Activated CD4-positive, CD25-positive, alpha-beta regulatory T cell treated with anti-CD3 and anti-CD28 coated beads, Interleukin-2, amount 50 U/mL, for 16 hours (primary cell): ENCODE measurements around the gene SNED1.

Source experiments
- DNase-seq: peaks from one replicate; pipeline ENCODE4 v3.0.0-alpha.2; 2020; ENCODE audit warnings: low read depth, low spot score

Gene SNED1

GRCh38 chr2:241128266-241128665 is 129.8 kb downstream of the SNED1 start:
- DNase-seq = no peak

DNA sequence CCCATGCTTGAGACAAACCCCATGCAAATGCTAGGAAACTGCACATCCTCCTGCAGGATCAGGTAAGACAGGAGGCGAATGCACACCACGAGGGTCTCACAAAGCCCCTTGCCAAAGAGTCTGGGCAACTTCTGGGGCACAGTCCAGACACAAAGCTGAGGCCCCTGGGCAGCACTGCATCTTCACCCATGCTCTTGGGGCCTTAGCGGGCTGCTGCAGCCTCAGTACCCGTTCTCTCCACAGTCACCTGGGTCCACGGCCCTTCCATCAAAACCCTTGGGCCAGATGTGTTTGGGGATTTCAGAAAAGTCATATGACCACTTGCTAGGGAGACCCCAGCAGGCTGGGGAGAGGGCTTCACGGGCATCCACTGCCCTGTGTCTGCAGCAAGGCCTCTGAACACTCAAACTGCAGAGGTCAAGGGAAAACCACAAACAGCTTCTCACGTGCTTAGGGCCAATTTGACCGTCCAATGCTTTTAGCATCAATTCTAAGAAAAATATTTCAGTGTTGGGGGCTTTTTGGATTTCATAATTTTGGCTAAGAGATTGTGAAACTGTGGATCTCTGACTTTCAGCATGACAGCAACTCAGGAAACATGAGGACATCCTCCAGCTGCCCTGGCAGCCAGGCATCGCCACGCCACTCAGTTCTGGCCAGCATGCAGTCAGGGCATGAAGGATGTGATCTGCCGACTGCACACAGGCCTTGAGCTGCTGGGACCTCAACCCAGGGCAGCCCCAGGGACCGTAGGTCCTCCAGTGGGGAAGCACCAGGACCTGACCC is 130.9 kb downstream of the SNED1 start:
- no peak for DNase-seq

GRCh38 chr2:241130316-241130715 is 131.9 kb downstream of the SNED1 start:
- no peak for DNase-seq

DNA sequence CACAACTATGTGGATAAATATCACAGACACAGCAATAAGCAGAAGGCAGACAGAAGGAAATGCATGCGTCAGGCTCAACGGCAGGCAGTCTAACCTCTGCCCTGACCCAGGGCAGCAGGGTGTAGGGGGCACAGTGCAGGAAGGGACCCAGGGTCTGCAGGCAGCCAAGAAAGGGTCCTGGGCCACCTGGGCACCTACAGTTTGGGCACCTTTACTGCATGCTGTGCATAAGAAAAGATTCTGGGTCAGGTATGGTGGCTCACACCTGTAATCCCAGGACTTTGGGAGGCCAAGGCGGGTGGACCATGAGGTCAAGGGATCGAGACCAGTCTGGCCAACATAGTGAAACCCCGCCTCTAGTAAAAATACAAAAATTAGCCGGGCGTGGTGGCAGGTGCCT is 133.1 kb downstream of the SNED1 start:
- no peak for DNase-seq

DNA sequence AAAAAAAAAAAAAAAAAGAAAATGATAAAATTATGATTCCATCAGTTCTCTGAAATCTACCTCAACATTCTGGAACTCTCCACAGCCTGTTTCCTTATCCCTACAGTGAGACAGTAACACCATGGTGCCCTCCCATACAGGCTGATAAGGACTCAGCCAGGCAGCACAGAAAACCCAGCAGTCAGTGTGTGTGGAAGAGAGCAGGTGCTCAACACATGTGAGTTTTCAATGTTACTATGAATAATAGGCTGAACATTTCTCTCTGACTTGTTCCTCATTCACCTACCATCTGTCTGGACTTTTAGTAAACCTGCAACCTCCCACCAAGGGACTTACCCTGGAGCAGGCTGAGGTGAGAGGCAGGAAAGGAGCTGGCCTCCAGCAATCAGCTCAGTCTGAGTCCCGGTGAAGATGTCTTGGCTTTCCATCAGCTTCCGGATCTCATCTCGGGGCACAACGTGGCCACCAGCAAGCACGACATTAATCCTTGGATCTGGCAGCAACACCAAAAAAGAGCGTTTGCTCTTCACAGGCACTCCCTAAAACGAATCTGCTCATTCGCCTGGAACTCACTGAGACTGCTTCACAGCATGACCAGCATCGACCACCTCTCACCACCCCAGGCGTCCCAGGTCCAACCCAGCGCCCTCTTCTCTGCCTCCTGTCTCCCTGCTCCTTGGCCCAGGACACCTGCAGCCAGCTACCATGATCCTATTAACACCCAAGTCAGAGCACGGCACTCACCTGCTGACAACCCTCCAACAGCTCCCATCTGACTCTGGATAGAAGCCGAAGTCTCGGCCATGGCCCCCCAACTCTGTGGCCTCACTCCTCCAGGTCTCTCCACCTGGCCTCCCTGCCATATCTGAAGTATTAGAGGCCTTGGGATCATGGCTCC is 134.4 kb downstream of the SNED1 start:
- no peak for DNase-seq

GRCh38 chr2:241133436-241133820 is 135.0 kb downstream of the SNED1 start:
- DNase-seq = no peak

GRCh38 chr2:241134711-241135110 is 136.3 kb downstream of the SNED1 start:
- DNase-seq = no peak

- DNase-seq = no peak
These were observed 137.3 kb downstream of the SNED1 start for GRCh38 chr2:241135737-241136136.

GRCh38 chr2:241136191-241136590 is 137.8 kb downstream of the SNED1 start:
- DNase-seq = no peak

DNA sequence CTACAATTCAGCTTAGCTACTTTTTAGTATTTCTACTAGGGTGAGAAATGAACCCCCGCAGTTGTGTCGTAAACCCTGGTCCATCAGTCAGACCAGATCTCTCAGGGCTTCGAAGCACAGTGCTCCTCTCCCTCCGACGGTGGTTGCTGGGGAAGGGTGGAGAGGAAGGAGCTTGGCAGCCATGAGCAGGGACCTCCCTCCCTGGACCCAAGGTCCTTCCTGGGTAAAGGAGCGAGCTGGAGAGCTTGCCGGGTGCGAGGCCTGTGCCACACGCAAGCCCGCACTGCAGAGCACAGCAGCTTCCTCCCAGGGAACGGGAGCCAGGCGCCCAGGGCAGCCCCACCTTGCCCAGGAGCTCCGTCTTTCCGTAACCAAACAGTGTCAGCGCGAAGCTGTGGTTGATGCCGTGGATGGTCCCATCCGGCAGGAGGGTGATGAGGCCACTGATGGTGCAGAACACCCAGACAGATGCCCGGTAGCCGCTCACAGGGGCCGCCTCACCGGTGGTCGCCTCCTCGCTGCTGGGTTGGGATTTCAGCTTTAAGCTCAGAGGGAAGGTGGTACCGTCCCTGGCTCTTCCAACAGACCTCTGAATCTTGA is 138.3 kb downstream of the SNED1 start:
- DNase-seq = no peak

GRCh38 chr2:241137276-241138190 is 139.1 kb downstream of the SNED1 start:
- no peak for DNase-seq

DNA sequence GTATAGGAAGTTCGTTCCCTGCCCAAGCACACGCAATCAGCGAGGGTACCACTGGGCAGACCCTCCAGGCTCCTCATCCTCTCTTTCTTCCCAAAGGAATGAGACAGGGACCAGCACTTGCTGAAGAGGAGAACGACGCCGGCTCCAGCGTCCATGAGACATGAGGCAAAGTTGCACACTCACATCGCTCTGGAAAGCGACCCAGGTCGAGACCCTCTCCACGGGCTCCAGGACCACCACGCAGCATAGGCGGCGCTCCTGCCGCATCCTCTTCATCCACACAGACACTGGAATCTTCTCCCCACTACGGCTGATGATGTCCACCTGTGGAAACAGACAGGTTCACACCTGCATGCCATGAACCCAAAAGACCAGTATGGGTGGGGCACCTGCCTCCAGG is 140.1 kb downstream of the SNED1 start:
- no peak for DNase-seq

GRCh38 chr2:241139531-241140444 is 141.4 kb downstream of the SNED1 start:
- DNase-seq = no peak

DNA sequence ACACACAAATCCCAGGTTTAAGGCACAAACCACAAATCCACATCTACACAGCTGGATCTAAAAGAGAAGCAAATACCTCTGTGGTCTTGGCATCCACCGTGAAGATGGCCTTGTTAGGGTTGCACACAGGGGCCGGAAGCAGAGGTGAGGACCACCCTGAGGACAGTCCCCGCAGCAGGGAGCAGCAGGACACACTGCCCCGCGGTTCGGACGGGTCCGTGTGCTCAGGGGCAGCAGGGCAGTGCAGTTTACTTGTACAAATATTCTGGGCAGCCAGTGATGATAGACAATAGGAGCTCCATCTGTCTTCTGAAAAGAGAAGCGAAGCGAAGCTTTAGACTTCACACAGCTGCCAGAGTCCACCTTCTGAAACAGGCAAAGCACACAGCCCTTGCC is 142.0 kb downstream of the SNED1 start:
- no peak for DNase-seq

GRCh38 chr2:241141214-241141770 is 142.9 kb downstream of the SNED1 start:
- DNase-seq = no peak

DNA sequence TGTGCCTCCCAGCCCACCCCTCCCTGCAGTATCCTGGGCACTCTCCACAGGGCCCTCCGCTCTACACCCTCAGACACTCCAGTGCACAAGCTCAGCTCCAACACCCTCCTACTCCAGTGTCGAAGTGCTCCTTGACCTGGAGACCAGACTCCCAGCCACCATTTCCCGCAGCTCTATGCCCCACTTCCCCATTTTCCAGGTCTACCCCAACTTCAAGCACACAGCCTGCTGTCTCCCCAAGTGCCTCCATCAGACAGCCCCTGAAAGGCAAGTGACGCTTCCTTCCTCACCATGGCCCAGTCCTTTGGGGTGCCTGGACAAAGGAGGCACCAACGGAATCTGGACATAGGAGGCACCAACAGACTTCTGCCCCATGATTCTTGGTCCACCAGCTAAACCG is 143.6 kb downstream of the SNED1 start:
- no peak for DNase-seq

- DNase-seq = no peak
These were observed 144.2 kb downstream of the SNED1 start for GRCh38 chr2:241142593-241142992.
